Smooth muscle cell (in vitro differentiated cells): ENCODE results near the gene POLR1F. TPM values are rescaled to one million over a fixed set of nuclear protein-coding genes. Genes with fewer than 3 reads are reported as not detected.

Experiments used
- microRNA-seq: library from miRNA; unstranded; fragments of <30 nt; microRNA quantifications from one replicate; pipeline ENCODE4, GENCODE V29; 2016; ENCODE audit warnings: borderline number of aligned reads
- polyA plus RNA-seq: library from polyadenylated mRNA; unstranded; fragments of >200 nt; fragmentation: Nextera tagmentation; extraction: Ambion mirVana; gene quantifications from 2 replicates; pipeline ENCODE4 v1.2.1, GENCODE V29; 2016
- small RNA-seq: library from RNA; depleted of rRNA; stranded (forward); fragments of <200 nt; gene quantifications from one replicate; pipeline ENCODE3, GENCODE V24; 2014
- total RNA-seq: library from RNA; depleted of rRNA; stranded (reverse); fragments of >200 nt; gene quantifications from 2 replicates; pipeline ENCODE4 v1.2.3, GENCODE V29; 2014

POLR1F gene
- total and polyA plus RNA-seq, 2 experiments from 2014 or later: 17.0 to 18.0 TPM

Small RNA genes within 50 kb of the gene (microRNA-seq; reads per million reads assigned to microRNA genes)
- gene MIR3146: not detected

Small RNA genes within 50 kb of the gene (small RNA-seq; reads per million reads assigned to genes)
- gene MIR3146: not detected

Other genes with a start within 250 kb of the POLR1F start
- not detected in 2 replicates for gene TMEM196, start 64.6 kb upstream of the POLR1F start, total RNA-seq
- 0.08 TPM in 1 of 2 replicates, not detected in the other for gene TMEM196, start 64.6 kb upstream of the POLR1F start, polyA plus RNA-seq